Astrocyte (in vitro differentiated cells and primary cell): ENCODE results near the gene CYTH3. TPM values are rescaled to one million over a fixed set of nuclear protein-coding genes. Genes with fewer than 3 reads are reported as not detected.

Source experiments
- DNase-seq: peaks from one replicate; pipeline ENCODE4 v3.0.0-alpha.2; 2010; ENCODE audit warnings: low read depth
- FAIRE-seq: peaks from 2 replicates; lab custom pipeline; 2011; peaks lifted over from hg19 to GRCh38; lab: Jason Lieb, UNC
- H2AFZ ChIP-seq: 2 replicates; pipeline ENCODE4 v1.6.0; 2012; ENCODE audit warnings: low read depth, low read length, inconsistent platforms
- H3K27ac ChIP-seq: 2 replicates; pipeline ENCODE4 v1.5.1; 2011; ENCODE audit warnings: low read depth, low read length, inconsistent platforms
- H3K27me3 ChIP-seq: 2 replicates; pipeline ENCODE4 v1.6.0; 2011; ENCODE audit warnings: low read length, inconsistent platforms; ENCODE audit not compliant: insufficient read depth
- H3K36me3 ChIP-seq: 2 replicates; pipeline ENCODE4 v1.5.1; 2011; ENCODE audit warnings: low read length, inconsistent platforms; ENCODE audit not compliant: insufficient read depth
- H3K4me1 ChIP-seq: 2 replicates; pipeline ENCODE4 v1.5.1; 2011; ENCODE audit warnings: low read length, inconsistent platforms; ENCODE audit not compliant: insufficient read depth
- H3K4me2 ChIP-seq: 2 replicates; pipeline ENCODE4 v1.6.0; 2012; ENCODE audit warnings: low read length, inconsistent platforms
- H3K4me3 ChIP-seq: 2 replicates; pipeline ENCODE4 v1.5.1; 2011; ENCODE audit warnings: low read depth, mild to moderate bottlenecking, low read length, inconsistent platforms; ENCODE audit not compliant: insufficient read depth
- H3K79me2 ChIP-seq: 2 replicates; pipeline ENCODE4 v1.6.0; 2012; ENCODE audit warnings: mild to moderate bottlenecking, low read length, inconsistent platforms; ENCODE audit not compliant: insufficient read depth
- H3K9ac ChIP-seq: 2 replicates; pipeline ENCODE4 v1.6.0; 2012; ENCODE audit warnings: mild to moderate bottlenecking, low read length, inconsistent platforms
- H3K9me3 ChIP-seq: 2 replicates; pipeline ENCODE4 v1.5.1; 2012; ENCODE audit warnings: low read depth, mild to moderate bottlenecking, low read length, inconsistent platforms; ENCODE audit not compliant: insufficient read depth
- H4K20me1 ChIP-seq: 2 replicates; pipeline ENCODE4 v1.6.0; 2012; ENCODE audit warnings: low read length, inconsistent platforms; ENCODE audit not compliant: insufficient read depth
- H3K27ac Mint-ChIP-seq: one replicate; pipeline ENCODE4 v1.8.0; 2021; ENCODE audit warnings: mild to moderate bottlenecking, mixed read lengths; ENCODE audit not compliant: unreplicated experiment
- H3K27me3 Mint-ChIP-seq: one replicate; pipeline ENCODE4 v1.8.0; 2021; ENCODE audit warnings: low read depth, mixed read lengths; ENCODE audit not compliant: unreplicated experiment
- H3K36me3 Mint-ChIP-seq: one replicate; pipeline ENCODE4 v1.8.0; 2021; ENCODE audit warnings: low read depth, mixed read lengths; ENCODE audit not compliant: unreplicated experiment
- H3K4me1 Mint-ChIP-seq: one replicate; pipeline ENCODE4 v1.8.0; 2021; ENCODE audit warnings: low read depth, mixed read lengths; ENCODE audit not compliant: unreplicated experiment
- H3K4me3 Mint-ChIP-seq: one replicate; pipeline ENCODE4 v1.8.0; 2021; ENCODE audit warnings: mild to moderate bottlenecking, moderate library complexity, mixed read lengths; ENCODE audit not compliant: unreplicated experiment
- H3K9me3 Mint-ChIP-seq: one replicate; pipeline ENCODE4 v1.8.0; 2021; ENCODE audit warnings: mild to moderate bottlenecking, mixed read lengths; ENCODE audit not compliant: unreplicated experiment
- EZH2 ChIP-seq: IDR thresholded peaks from 2 replicates; pipeline ENCODE4 v1.6.1; 2012; ENCODE audit warnings: mild to moderate bottlenecking, low read length, inconsistent platforms; ENCODE audit not compliant: insufficient read depth
- total RNA-seq: library from RNA; stranded (reverse); gene quantifications from 2 replicates; pipeline ENCODE4 v1.2.1, GENCODE V29; 2021
- TF ChIP-seq, protein P1 (sequence below): IDR thresholded peaks from 2 replicates; pipeline ENCODE4 v1.5.1; 2011; ENCODE audit warnings: low read depth, mild to moderate bottlenecking, inconsistent platforms, low read length, moderate library complexity; ENCODE audit not compliant: insufficient read depth

Gene CYTH3
- total RNA-seq, 1 donor from 2014 or later, result 29.3 TPM

DNA sequence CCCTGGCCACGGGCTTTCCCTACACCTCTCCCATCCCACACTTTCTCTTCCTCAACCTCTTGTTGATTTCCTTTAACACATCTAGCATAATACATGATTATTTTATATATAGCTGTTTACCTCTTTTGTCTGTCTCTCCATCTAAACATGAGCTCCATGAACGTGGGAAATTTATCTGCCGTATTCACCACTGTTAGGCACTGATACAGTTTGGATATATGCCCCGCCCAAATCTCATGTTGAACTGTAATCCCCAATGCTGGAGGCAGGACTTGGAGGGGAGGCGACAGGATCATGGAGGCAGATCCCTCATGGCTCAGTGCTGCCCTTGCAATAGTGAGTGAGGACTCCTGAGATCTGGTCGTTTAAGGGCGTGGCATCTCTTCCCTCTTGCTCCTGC is 5.7 kb downstream of the CYTH3 start:
- Histone ChIP-seq H3K4me3 (no peak overlapping the region), H3K9ac (no peak overlapping the region), H3K9me3 (no peaks in the 10 kb centered on the region), H3K36me3 (no peaks in the 10 kb centered on the region), H2AFZ (no peak overlapping the region), H3K27me3 (no peaks in the 10 kb centered on the region), H3K79me2 (peaks cover 94% of the 10 kb centered on the region), H3K4me2 (no peak overlapping the region), H3K4me1 (peaks cover 11% of the 10 kb centered on the region), H3K27ac (no peak overlapping the region), H4K20me1 (peaks cover 55% of the 10 kb centered on the region)
- Mint-ChIP-seq H3K36me3 (no peaks in the 10 kb centered on the region), H3K4me3 (no peak overlapping the region), H3K27ac (no peak overlapping the region), H3K4me1 (peaks cover 13% of the 10 kb centered on the region), H3K27me3 (no peaks in the 10 kb centered on the region), H3K9me3 (peaks cover 2% of the 10 kb centered on the region)
- no peak for DNase-seq
- FAIRE-seq, result no peak
- TF ChIP-seq, protein P1, sequence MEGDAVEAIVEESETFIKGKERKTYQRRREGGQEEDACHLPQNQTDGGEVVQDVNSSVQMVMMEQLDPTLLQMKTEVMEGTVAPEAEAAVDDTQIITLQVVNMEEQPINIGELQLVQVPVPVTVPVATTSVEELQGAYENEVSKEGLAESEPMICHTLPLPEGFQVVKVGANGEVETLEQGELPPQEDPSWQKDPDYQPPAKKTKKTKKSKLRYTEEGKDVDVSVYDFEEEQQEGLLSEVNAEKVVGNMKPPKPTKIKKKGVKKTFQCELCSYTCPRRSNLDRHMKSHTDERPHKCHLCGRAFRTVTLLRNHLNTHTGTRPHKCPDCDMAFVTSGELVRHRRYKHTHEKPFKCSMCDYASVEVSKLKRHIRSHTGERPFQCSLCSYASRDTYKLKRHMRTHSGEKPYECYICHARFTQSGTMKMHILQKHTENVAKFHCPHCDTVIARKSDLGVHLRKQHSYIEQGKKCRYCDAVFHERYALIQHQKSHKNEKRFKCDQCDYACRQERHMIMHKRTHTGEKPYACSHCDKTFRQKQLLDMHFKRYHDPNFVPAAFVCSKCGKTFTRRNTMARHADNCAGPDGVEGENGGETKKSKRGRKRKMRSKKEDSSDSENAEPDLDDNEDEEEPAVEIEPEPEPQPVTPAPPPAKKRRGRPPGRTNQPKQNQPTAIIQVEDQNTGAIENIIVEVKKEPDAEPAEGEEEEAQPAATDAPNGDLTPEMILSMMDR, result no peak
- TF ChIP-seq EZH2, result no peak

DNA sequence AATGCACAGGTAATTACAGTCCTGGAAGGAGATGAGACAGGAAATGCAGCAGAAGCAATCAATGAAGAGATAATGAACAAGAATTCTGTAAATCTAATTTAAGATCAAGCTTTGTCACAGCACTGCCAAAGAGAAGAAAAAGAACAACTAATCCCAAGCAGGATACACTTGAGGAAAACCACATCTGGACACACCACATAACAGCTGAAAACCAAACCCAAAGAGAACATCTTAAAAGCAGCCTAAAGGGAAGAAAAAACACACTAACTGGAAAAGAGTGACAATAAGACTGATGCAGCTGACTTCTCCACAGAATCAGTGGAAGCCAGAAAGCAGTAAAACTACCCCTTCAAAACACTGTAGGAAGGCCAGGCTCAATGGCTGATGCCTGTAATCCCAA is 10.2 kb downstream of the CYTH3 start:
- Histone ChIP-seq H3K4me3 (no peak overlapping the region), H3K36me3 (no peaks in the 10 kb centered on the region), H3K27ac (no peak overlapping the region), H3K9ac (no peak overlapping the region), H3K27me3 (no peaks in the 10 kb centered on the region), H3K4me2 (peak overlapping the region; percentile 8), H3K9me3 (no peaks in the 10 kb centered on the region), H2AFZ (no peak overlapping the region), H4K20me1 (peaks cover 40% of the 10 kb centered on the region), H3K4me1 (peaks cover 21% of the 10 kb centered on the region), H3K79me2 (peaks cover 88% of the 10 kb centered on the region)
- peak overlapping the region; percentile 35 for H3K27ac Mint-ChIP-seq
- DNase-seq (no peak), FAIRE-seq (no peak)
- TF ChIP-seq, protein P1, result no peak
- no peak overlapping the region for H3K4me3 Mint-ChIP-seq
- no peaks in the 10 kb centered on the region for H3K36me3 Mint-ChIP-seq
- no peaks in the 10 kb centered on the region for H3K27me3 Mint-ChIP-seq
- H3K9me3 Mint-ChIP-seq, result peaks cover 2% of the 10 kb centered on the region
- H3K4me1 Mint-ChIP-seq, result peaks cover 36% of the 10 kb centered on the region

DNA sequence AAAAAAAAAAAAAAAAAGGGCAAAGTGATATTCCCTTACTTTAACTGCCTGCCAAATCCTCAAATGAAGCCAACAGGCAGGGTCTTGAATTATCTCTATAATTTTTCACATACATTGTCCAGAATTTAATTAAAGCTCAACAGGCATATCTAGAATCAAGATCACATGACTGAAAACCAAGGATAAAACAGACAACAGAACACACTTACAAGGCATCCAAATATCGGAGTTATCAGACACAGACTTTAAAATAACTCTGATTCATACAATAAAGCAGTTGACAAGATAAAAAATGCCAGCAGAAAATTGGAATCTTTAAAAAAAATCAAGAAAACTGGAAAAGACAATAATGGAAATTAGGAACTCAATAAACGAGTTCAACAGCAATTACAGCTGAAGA is 10.7 kb downstream of the CYTH3 start:
- H3K4me1 Mint-ChIP-seq, result peaks cover 41% of the 10 kb centered on the region
- no peak overlapping the region for H3K9ac ChIP-seq
- no peak for FAIRE-seq

More for the DNA sequence above, 10.7 kb downstream of the CYTH3 start:
- peaks cover 83% of the 10 kb centered on the region for H3K79me2 ChIP-seq
- H4K20me1 ChIP-seq, result peaks cover 38% of the 10 kb centered on the region
- H3K36me3 Mint-ChIP-seq, result no peaks in the 10 kb centered on the region
- H3K9me3 ChIP-seq, result no peaks in the 10 kb centered on the region
- no peak overlapping the region for H3K4me3 Mint-ChIP-seq
- no peaks in the 10 kb centered on the region for H3K9me3 Mint-ChIP-seq
- no peak for DNase-seq
- H2AFZ ChIP-seq, result no peak overlapping the region
- H3K27ac Mint-ChIP-seq, result no peak overlapping the region
- H3K27ac ChIP-seq, result no peak overlapping the region
- no peaks in the 10 kb centered on the region for H3K36me3 ChIP-seq
- TF ChIP-seq, protein P1, result no peak
- no peak for TF ChIP-seq EZH2
- H3K27me3 Mint-ChIP-seq, result no peaks in the 10 kb centered on the region
- no peak overlapping the region for H3K4me2 ChIP-seq
- no peak overlapping the region for H3K4me3 ChIP-seq
- H3K27me3 ChIP-seq, result no peaks in the 10 kb centered on the region
- H3K4me1 ChIP-seq, result peaks cover 22% of the 10 kb centered on the region
